Esophagus muscularis mucosa (tissue), 4 donors: ENCODE measurements around the gene INPP5J. TPM values are rescaled to one million over a fixed set of nuclear protein-coding genes. Genes with fewer than 3 reads are reported as not detected.

Source experiments
- DNase-seq: peaks from one replicate; pipeline ENCODE4 v3.0.0-alpha.2; 2017; ENCODE audit errors: extremely low spot score
- H3K27ac ChIP-seq, 4 donors: fragments of 200-600 bp; sonication (generic); replicated peaks in 1 of 4; 1 replicate in 3 of 4; 2 replicates in 1 of 4; pipeline ENCODE4 v1.5.1; 2016 to 2019; ENCODE audit warnings: mild to moderate bottlenecking in 1 of 4
- H3K27me3 ChIP-seq, 4 donors: fragments of 200-600 bp; sonication (generic); one replicate each; pipeline versions ENCODE4 v1.5.1 to v1.6.0; 2016 to 2019
- H3K36me3 ChIP-seq, 4 donors: fragments of 200-600 bp; sonication (generic); one replicate each; pipeline ENCODE4 v1.5.1; 2016 to 2019
- H3K4me1 ChIP-seq, 4 donors: fragments of 200-600 bp; sonication (generic); one replicate each; pipeline ENCODE4 v1.5.1; 2016 to 2019
- H3K4me3 ChIP-seq, 4 donors: fragments of 200-600 bp; sonication (generic); 1 replicate in 2 of 4; 2 replicates in 2 of 4; pipeline ENCODE4 v1.5.1; 2016 to 2019; ENCODE audit warnings: mild to moderate bottlenecking in 4 of 4, moderate library complexity in 1 of 4
- H3K9me3 ChIP-seq, 4 donors: fragments of 200-600 bp; sonication (generic); 1 replicate in 3 of 4; 2 replicates in 1 of 4; pipeline ENCODE4 v1.5.1; 2016 to 2019
- EP300 ChIP-seq: sonication (generic); formaldehyde crosslinking; IDR thresholded peaks from one replicate; pipeline ENCODE4 v1.6.1; 2017; ENCODE audit warnings: antibody characterized with exemption
- POLR2A ChIP-seq: fragments of 450-650 bp; IDR thresholded peaks from one replicate; pipeline ENCODE4 v1.6.1; 2017; ENCODE audit warnings: antibody characterized with exemption, moderate library complexity, mild to moderate bottlenecking, low read depth
- POLR2AphosphoS5 ChIP-seq, 2 donors: sonication (generic); formaldehyde crosslinking; IDR thresholded peaks; one replicate each; pipeline ENCODE4 v1.6.1; 2017; ENCODE audit warnings: antibody characterized with exemption in 2 of 2
- WGBS: methylation state at CpG from one replicate; pipeline ENCODE4 v1.1.5; 2018; 5-methylcytosine and 5-hydroxymethylcytosine counted together
- intact Hi-C: fragments of 100-400 bp; cut with DNase I; formaldehyde crosslinking; loops from one replicate; pipeline ENCODE4 v1.15.1; 2023
- total RNA-seq, 4 donors: library from RNA; depleted of rRNA; stranded (reverse); fragments of >200 nt; gene quantifications; one replicate each; pipeline versions ENCODE4 v1.1.0 to v1.2.1, GENCODE V29; 2016
- TF ChIP-seq, protein P1 (sequence below), 3 experiments: fragments of 200-600 bp in 2 of 3; fragments of 450-650 bp in 1 of 3; sonication (generic) in 2 of 3; IDR thresholded peaks; one replicate each; pipeline ENCODE4 v1.5.1; 2017 to 2019; ENCODE audit warnings: antibody characterized with exemption in 3 of 3, mild to moderate bottlenecking in 2 of 3, moderate library complexity in 1 of 3

Gene INPP5J
- total RNA-seq, 4 donors from 2014 or later, result 1.3 to 2.1 (median 1.8) TPM

DNA sequence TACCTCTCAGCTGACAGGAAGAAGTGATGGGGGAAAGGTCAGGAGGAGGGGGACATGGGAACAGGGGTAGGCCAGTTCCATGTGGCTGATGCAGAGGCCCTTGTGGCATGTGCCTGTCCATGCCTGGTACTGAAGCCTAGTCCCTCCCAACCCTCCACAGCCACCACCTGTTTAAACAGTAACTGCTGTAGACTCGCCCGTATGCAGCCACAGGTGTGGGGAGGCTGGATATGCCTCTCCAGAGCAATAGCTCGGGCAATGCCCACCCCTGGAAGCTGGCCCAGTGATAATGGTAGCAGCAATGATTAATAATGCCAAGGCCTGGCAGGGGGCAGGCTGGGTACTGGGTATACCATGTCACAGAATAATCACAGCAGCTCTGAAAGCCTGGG lies 39.4 kb upstream of the INPP5J start:
- TF ChIP-seq POLR2AphosphoS5 (IDR thresholded peaks at IDR 0.05) (no peak), POLR2A (no peak), EP300 (no peak)
- TF ChIP-seq, protein P1, sequence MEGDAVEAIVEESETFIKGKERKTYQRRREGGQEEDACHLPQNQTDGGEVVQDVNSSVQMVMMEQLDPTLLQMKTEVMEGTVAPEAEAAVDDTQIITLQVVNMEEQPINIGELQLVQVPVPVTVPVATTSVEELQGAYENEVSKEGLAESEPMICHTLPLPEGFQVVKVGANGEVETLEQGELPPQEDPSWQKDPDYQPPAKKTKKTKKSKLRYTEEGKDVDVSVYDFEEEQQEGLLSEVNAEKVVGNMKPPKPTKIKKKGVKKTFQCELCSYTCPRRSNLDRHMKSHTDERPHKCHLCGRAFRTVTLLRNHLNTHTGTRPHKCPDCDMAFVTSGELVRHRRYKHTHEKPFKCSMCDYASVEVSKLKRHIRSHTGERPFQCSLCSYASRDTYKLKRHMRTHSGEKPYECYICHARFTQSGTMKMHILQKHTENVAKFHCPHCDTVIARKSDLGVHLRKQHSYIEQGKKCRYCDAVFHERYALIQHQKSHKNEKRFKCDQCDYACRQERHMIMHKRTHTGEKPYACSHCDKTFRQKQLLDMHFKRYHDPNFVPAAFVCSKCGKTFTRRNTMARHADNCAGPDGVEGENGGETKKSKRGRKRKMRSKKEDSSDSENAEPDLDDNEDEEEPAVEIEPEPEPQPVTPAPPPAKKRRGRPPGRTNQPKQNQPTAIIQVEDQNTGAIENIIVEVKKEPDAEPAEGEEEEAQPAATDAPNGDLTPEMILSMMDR (IDR thresholded peaks at IDR 0.05), result no peak
- 33% methylated on average over 1 of the region's 3 CpGs for WGBS
- Histone ChIP-seq H3K27ac (peak overlapping the region; percentile 98 to 99 (median 99)), H3K4me1 (peaks cover 51 to 76% (median 70%) of the 10 kb centered on the region in 4 donors), H3K36me3 (peaks cover 10 to 37% (median 20%) of the 10 kb centered on the region in 4 donors), H3K9me3 (no peaks in the 10 kb centered on the region), H3K4me3 (peak overlapping the region; percentile 68 to 91 (median 78)), H3K27me3 (no peaks in the 10 kb centered on the region)
- DNase-seq, result no peak
- intact Hi-C loops, result loop anchor here (2.0 kb wide), 1 partner anchor 115 kb away; the partner anchor contains the start of genes MORC2 and TUG1

DNA sequence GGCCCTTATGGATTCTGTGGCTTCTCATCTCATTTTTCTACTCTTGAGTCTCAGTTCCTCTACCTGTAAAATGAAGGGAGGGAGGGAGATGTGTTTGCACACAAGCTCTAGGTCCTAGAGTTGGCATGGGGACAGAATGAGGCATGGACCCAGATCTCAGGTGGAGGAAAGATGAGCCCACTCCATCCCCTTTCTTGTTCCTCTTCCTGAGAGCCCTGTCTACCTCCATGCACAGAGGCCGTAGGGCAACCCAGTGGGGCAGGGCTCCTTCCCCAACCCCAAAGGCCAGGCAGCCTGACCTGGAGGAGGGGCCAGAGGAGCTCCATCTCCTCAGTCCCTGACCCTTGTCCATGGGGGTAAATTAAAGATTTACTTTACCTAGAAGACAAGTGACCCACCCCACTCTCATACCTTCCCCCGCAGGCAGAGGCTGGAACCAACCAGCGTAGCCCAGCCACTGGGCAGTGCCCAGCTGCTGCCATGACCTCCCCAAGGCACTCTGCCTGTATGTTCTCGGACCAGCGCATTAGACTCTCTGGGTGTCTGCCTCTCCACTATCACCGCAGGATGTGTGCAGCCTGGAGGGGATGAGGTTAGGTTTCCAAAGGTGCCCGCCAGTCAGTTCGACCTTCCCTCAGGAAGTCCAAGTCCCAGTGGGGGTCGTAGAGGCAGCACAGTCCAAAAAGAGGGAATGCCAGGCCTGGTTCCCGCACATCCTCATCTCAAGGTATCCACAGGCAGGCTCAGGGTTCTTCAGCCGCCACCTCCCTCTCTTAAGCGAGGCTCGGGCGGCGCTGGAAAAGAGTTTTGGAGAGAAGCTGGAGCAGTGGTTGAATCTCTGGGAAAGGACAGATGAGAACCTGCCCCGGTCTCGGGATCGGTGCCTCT lies 38.6 kb upstream of the INPP5J start:
- H3K4me3 ChIP-seq, result peak overlapping the region; percentile 68 to 91 (median 78)
- intact Hi-C loops, result loop anchor here (1.0 to 2.0 kb wide), 3 partner anchors 29 to 137 kb away; partner anchors contain the start of genes MORC2 and TUG1
- peak overlapping the region; percentile 98 to 99 (median 99) for H3K27ac ChIP-seq
- peaks cover 58 to 84% (median 78%) of the 10 kb centered on the region in 4 donors for H3K4me1 ChIP-seq
- WGBS, result 14% methylated on average over 7 of the region's 18 CpGs
- DNase-seq, result peak; percentile 92
- TF ChIP-seq POLR2A, result peak; percentile 78
- no peak for TF ChIP-seq POLR2AphosphoS5 (IDR thresholded peaks at IDR 0.05)
- H3K36me3 ChIP-seq, result peaks cover 14 to 45% (median 28%) of the 10 kb centered on the region in 4 donors
- no peaks in the 10 kb centered on the region for H3K27me3 ChIP-seq
- H3K9me3 ChIP-seq, result no peaks in the 10 kb centered on the region

DNA sequence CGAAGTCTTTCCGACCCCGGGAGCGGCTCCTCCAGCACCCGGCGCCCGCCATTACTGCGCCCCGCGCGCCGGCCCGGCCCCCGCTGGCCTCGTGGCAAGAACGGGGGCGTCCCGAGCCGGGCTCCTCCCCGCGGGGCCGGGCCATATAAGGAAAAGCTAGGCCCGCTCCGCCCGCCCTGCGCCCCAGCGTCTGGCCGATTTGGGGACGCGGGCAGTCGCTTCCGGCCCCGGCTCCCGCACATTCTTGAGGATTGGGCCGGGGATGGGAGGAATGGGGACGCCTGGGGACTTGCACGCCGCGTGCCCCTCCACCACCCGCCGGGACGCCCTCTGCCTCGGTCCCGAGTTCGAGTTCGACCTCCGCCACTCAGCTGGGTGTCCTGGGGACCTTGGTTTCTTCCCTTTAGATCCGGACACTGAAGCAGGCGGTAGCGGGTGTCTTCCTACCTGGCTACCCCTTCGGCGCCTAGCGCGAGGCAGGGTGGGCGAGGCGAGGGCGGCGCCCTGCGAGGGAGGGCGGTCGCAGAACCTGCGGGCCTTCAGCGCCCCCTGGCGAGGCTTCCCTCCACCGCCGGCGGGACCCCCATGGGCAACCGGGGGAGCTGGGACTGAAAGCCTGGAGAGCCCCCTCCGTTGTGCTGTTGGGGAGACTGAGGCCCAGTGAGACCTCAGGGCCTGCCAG lies 37.8 kb upstream of the INPP5J start:
- H3K4me1 ChIP-seq, result peaks cover 64 to 90% (median 86%) of the 10 kb centered on the region in 4 donors

DNA sequence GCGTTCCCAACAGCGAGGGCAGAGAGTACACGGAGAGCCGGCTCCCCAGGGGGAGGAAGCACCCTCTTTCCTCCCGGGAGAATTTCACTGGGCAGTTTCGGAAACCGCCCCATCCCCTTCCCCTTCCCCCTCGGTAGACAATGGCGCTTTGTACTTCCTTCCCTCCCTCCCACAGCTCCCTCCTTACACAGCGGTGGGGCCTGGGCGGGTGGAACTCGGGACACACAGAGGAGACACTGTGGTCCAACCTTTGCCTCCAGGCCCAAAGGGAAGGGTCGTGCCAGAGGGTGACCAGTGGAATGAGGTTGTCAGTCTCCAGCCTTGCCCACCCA lies 37.3 kb upstream of the INPP5J start:
- intact Hi-C loops, result loop anchor here (2.0 kb wide), 1 partner anchor 139 kb away; no protein-coding TSS in a partner anchor
- DNase-seq, result no peak
- WGBS, result 14% methylated on average over 9 of the region's 13 CpGs
- H3K4me3 ChIP-seq, result peak overlapping the region; percentile 68 to 91 (median 78)
- no peaks in the 10 kb centered on the region for H3K27me3 ChIP-seq
- peaks cover 23 to 58% (median 41%) of the 10 kb centered on the region in 4 donors for H3K36me3 ChIP-seq
- TF ChIP-seq, protein P1 (IDR thresholded peaks at IDR 0.05), result peak in 1 of 3 experiments; percentile 12
- no peak for TF ChIP-seq POLR2A
- peaks cover 61 to 86% (median 84%) of the 10 kb centered on the region in 4 donors for H3K4me1 ChIP-seq
- no peaks in the 10 kb centered on the region for H3K9me3 ChIP-seq
- peak overlapping the region; percentile 98 to 99 (median 99) for H3K27ac ChIP-seq

More for the DNA sequence above, 37.8 kb upstream of the INPP5J start:
- DNase-seq, result peak; percentile 97
- H3K4me3 ChIP-seq, result peak overlapping the region; percentile 68 to 91 (median 78)
- H3K36me3 ChIP-seq, result peaks cover 20 to 53% (median 36%) of the 10 kb centered on the region in 4 donors
- TF ChIP-seq, protein P1 (IDR thresholded peaks at IDR 0.05), result peak; percentile 85 to 92 (median 86)
- peak in 1 of 2 donors; percentile 81 for TF ChIP-seq POLR2AphosphoS5 (IDR thresholded peaks at IDR 0.05)
- TF ChIP-seq POLR2A, result no peak
- H3K9me3 ChIP-seq, result no peaks in the 10 kb centered on the region
- H3K27me3 ChIP-seq, result no peaks in the 10 kb centered on the region
- peak overlapping the region; percentile 98 to 99 (median 99) for H3K27ac ChIP-seq
- intact Hi-C loops, result loop anchor here (1.0 to 2.0 kb wide), 2 partner anchors 30 to 138 kb away; no protein-coding TSS in a partner anchor
- 3% methylated on average over 19 of the region's 69 CpGs for WGBS
